Naive thymus-derived CD4-positive, alpha-beta T cell (primary cell): ENCODE measurements around the gene RAVER2. TPM values are rescaled to one million over a fixed set of nuclear protein-coding genes. Genes with fewer than 3 reads are reported as not detected.
"Not testable (repeated sequence)": the region's sequence is repeated elsewhere in the genome, so short reads cannot be mapped to it uniquely, and the experiment has no call there.

Experiments
- ATAC-seq: fragments of 150-1000 bp; cut with Tn5 transposase; 2 replicates; pipeline ENCODE4 v1.10.0; 2021; ENCODE audit warnings: mild to moderate bottlenecking, moderate library complexity
- CTCF ChIA-PET: fragments of 350-600 bp; sonication (Branson Sonifier 250); formaldehyde crosslinking; loops from one replicate; lab custom pipeline; 2021; ENCODE audit warnings: antibody characterized with exemption; lab: Charles Lee
- POLR2A ChIA-PET: fragments of 350-600 bp; sonication (Branson Sonifier 250); formaldehyde crosslinking; loops from one replicate; lab custom pipeline; 2021; ENCODE audit warnings: antibody characterized with exemption, inconsistent platforms; lab: Charles Lee
- DNase-seq, 9 donors: peaks; one replicate each; pipeline versions ENCODE4 v3.0.0 to v3.0.0-alpha.2; 2020 to 2022; ENCODE audit warnings: mixed read lengths in 1 of 9
- H3K27ac ChIP-seq: one replicate; pipeline ENCODE4 v1.7.0; 2013; ENCODE audit warnings: mild to moderate bottlenecking, low read depth, low read length, moderate library complexity
- H3K27me3 ChIP-seq, 2 donors: one replicate each; pipeline ENCODE4 v1.7.0; 2013; ENCODE audit warnings: low read length in 2 of 2, mild to moderate bottlenecking in 2 of 2, moderate library complexity in 2 of 2; ENCODE audit not compliant: control insufficient read depth in 2 of 2, insufficient read depth in 2 of 2
- H3K36me3 ChIP-seq, 3 experiments: 1 replicate in 2 of 3; 2 replicates in 1 of 3; pipeline ENCODE4 v1.7.0; 2013; ENCODE audit warnings: low read length in 3 of 3, mild to moderate bottlenecking in 3 of 3, moderate library complexity in 1 of 3; ENCODE audit not compliant: insufficient read depth in 3 of 3, control insufficient read depth in 2 of 3
- H3K4me1 ChIP-seq, 2 donors: one replicate each; pipeline ENCODE4 v1.7.0; 2013; ENCODE audit warnings: low read length in 2 of 2, mild to moderate bottlenecking in 2 of 2, moderate library complexity in 1 of 2; ENCODE audit not compliant: control insufficient read depth in 2 of 2, insufficient read depth in 2 of 2
- H3K4me3 ChIP-seq: 2 replicates; pipeline ENCODE4 v1.7.0; 2013; ENCODE audit warnings: mild to moderate bottlenecking, low read length
- H3K9me3 ChIP-seq, 3 experiments: 1 replicate in 2 of 3; 2 replicates in 1 of 3; pipeline ENCODE4 v1.7.0; 2013; ENCODE audit warnings: low read length in 3 of 3; ENCODE audit not compliant: control insufficient read depth in 2 of 3
- H3K27ac Mint-ChIP-seq, 9 donors: one replicate each; pipeline ENCODE4 v1.8.0; 2020 to 2022; ENCODE audit warnings: mixed read lengths in 9 of 9, mild to moderate bottlenecking in 8 of 9, moderate library complexity in 5 of 9, inconsistent platforms in 2 of 9
- H3K27me3 Mint-ChIP-seq, 5 donors: one replicate each; pipeline ENCODE4 v1.8.0; 2021 to 2022; ENCODE audit warnings: mixed read lengths in 5 of 5, mild to moderate bottlenecking in 1 of 5
- H3K36me3 Mint-ChIP-seq, 5 donors: one replicate each; pipeline ENCODE4 v1.8.0; 2020 to 2022; ENCODE audit warnings: mixed read lengths in 5 of 5, mild to moderate bottlenecking in 3 of 5, inconsistent platforms in 1 of 5
- H3K4me1 Mint-ChIP-seq, 7 donors: one replicate each; pipeline ENCODE4 v1.8.0; 2020 to 2022; ENCODE audit warnings: mixed read lengths in 7 of 7, mild to moderate bottlenecking in 3 of 7, inconsistent platforms in 1 of 7
- H3K4me3 Mint-ChIP-seq, 10 donors: one replicate each; pipeline ENCODE4 v1.8.0; 2020 to 2022; ENCODE audit warnings: mild to moderate bottlenecking in 10 of 10, mixed read lengths in 10 of 10, moderate library complexity in 6 of 10, inconsistent platforms in 2 of 10
- H3K9me3 Mint-ChIP-seq, 11 donors: one replicate each; pipeline ENCODE4 v1.8.0; 2020 to 2022; ENCODE audit warnings: mixed read lengths in 11 of 11, mild to moderate bottlenecking in 4 of 11, inconsistent platforms in 1 of 11, moderate library complexity in 1 of 11
- intact Hi-C, 2 donors: fragments of 100-400 bp; cut with micrococcal nuclease; formaldehyde crosslinking; loops; one replicate each; pipeline ENCODE4 v1.15.1; 2023
- polyA plus RNA-seq, 2 donors: library from polyadenylated mRNA; unstranded; fragments of 300-500 nt; fragmentation: Illumina TruSeq; gene quantifications; one replicate each; pipeline ENCODE4 v1.2.3, GENCODE V29; 2021
- total RNA-seq, 6 experiments: library from RNA in 5 of 6; stranded (reverse) in 5 of 6; gene quantifications; 1 replicate in 5 of 6; 2 replicates in 1 of 6; pipeline ENCODE4 v1.2.3 and lab custom pipeline; 2021 to 2026

Gene RAVER2
- total and polyA plus RNA-seq, 7 experiments from 2014 or later = 0.29 to 1.9 (median 0.93) TPM

DNA sequence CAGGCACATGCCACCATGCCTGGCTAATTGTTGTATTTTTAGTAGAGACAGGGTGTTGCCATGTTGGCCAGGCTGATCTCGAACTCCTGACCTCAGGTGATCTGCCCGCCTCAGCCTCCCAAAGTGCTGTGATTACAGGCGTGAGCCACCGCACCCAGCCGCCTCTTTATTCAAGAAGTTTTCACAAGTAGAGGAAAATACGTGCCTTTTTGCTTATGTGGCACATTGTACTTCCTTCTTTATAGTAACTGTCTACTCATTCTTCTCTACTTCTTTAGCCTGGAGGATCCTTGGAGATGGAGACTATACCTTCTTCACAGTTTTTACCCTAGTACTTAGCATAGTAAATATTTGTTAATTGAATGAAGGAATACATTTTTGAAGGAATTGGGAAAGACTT is 37.2 kb downstream of the RAVER2 start:
- H3K27ac Mint-ChIP-seq, H3K4me1 Mint-ChIP-seq, H3K4me3 Mint-ChIP-seq, H3K27me3 ChIP-seq, H3K9me3 Mint-ChIP-seq, intact Hi-C loops, DNase-seq, H3K4me3 ChIP-seq, ATAC-seq, H3K27me3 Mint-ChIP-seq, H3K27ac ChIP-seq, CTCF ChIA-PET, H3K36me3 ChIP-seq, POLR2A ChIA-PET, H3K9me3 ChIP-seq, H3K4me1 ChIP-seq: not testable (repeated sequence)
- H3K36me3 Mint-ChIP-seq = peaks cover 0 to 21% (median 11%) of the 10 kb centered on the region in 5 donors

DNA sequence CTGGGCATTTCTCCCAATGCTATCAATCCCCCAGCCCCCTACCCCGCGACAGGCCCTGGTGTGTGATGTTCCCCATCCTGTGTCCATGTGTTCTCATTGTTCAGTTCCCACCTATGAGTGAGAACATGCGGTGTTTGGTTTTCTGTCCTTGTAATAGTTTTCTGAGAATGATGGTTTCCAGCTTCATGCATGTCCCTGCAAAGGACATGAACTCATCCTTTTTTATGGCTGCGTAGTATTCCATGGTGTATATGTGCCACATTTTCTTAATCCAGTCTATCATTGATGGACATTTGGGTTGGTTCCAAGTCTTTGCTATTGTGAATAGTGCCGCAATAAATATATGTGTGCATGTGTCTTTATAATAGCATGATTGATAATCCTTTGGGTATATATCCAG is 38.0 kb downstream of the RAVER2 start:
- H3K9me3 Mint-ChIP-seq, POLR2A ChIA-PET, H3K27me3 Mint-ChIP-seq, H3K4me3 Mint-ChIP-seq, ATAC-seq, H3K27me3 ChIP-seq, H3K27ac ChIP-seq, intact Hi-C loops, H3K4me1 ChIP-seq, H3K36me3 ChIP-seq, DNase-seq, CTCF ChIA-PET, H3K27ac Mint-ChIP-seq, H3K4me3 ChIP-seq, H3K4me1 Mint-ChIP-seq, H3K9me3 ChIP-seq: not testable (repeated sequence)
- H3K36me3 Mint-ChIP-seq = peaks cover 0 to 21% (median 11%) of the 10 kb centered on the region in 5 donors

DNA sequence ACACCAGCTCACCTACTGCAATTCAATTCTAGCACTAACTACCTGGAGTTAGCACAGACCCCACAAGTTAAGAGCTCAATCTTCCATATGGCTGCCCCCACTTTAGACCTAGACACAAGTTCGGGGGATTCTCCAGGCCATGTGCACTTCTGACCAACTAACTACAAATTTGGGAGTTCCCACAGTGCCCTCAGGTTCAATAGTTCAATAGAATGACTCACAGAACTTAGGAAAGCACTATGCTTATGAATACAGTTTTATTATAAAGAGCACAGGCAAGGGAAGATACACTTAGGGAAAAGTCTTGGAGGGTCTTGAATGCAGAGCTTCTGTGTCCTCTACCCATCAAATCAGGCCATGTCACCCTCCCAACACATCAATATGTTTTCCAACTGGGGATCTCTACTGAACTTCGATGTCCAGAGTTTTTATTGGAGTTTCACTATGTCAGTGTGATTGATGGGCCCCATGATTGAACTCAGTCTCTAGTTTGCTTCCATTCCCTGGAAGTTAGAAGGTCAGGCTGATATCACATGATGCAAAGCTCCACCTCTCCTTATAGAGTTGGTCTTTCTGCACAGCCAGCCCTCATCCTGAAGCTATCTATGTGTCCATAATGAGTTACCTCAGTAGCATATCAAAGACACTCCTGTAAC is 46.1 kb downstream of the RAVER2 start:
- CTCF ChIA-PET = no interaction called here

DNA sequence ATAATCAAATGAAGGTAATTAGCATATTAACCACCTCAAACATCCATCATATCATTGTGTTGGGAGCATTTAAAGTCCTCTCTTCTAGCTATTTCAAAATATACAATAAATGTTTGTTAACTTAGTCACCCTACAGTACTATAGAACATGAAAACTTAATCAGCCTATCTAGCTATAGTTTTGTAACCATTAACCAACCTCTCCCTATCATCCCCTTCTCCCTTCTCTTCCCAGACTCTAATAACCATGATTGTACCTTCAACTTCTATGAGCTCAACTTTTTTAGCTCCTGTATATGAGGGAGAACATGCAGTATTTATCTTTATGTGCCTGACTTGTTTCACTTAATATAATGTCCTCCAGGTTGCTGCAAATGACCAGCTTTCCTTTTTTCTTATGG is 54.0 kb downstream of the RAVER2 start:
- DNase-seq (no peak), ATAC-seq (no peak)
- intact Hi-C loops = no loop called here
- Mint-ChIP-seq H3K27ac (no peak overlapping the region), H3K4me3 (no peak overlapping the region), H3K9me3 (peaks cover 0 to 7% (median 0%) of the 10 kb centered on the region in 11 donors), H3K36me3 (peaks cover 0 to 8% (median 0%) of the 10 kb centered on the region in 5 donors), H3K27me3 (peaks cover 0 to 5% (median 0%) of the 10 kb centered on the region in 5 donors), H3K4me1 (peaks cover 0 to under 1% (median 0%) of the 10 kb centered on the region in 7 donors)
- no peaks in the 10 kb centered on the region for H3K9me3 ChIP-seq
- POLR2A ChIA-PET = no interaction called here
- H3K4me3 ChIP-seq = no peak overlapping the region
- H3K36me3 ChIP-seq = no peaks in the 10 kb centered on the region
- H3K27me3 ChIP-seq = no peaks in the 10 kb centered on the region
- no peaks in the 10 kb centered on the region for H3K4me1 ChIP-seq
- no peak overlapping the region for H3K27ac ChIP-seq
- CTCF ChIA-PET = interaction anchor here (1.4 kb wide), 1 partner anchor 276 kb away, joined by 4 read pairs; no protein-coding TSS in a partner anchor

More for the DNA sequence above, 46.1 kb downstream of the RAVER2 start:
- no peak overlapping the region for H3K4me3 Mint-ChIP-seq
- ATAC-seq (no peak), DNase-seq (no peak)
- Histone ChIP-seq H3K36me3 (no peaks in the 10 kb centered on the region), H3K4me3 (no peak overlapping the region), H3K27me3 (no peaks in the 10 kb centered on the region), H3K27ac (no peak overlapping the region), H3K9me3 (peaks cover 0 to 6% (median 0%) of the 10 kb centered on the region in 3 experiments), H3K4me1 (no peaks in the 10 kb centered on the region)
- H3K4me1 Mint-ChIP-seq = no peaks in the 10 kb centered on the region
- intact Hi-C loops = no loop called here
- H3K9me3 Mint-ChIP-seq = peaks cover 0 to 31% (median 16%) of the 10 kb centered on the region in 11 donors
- H3K36me3 Mint-ChIP-seq = peaks cover 0 to 26% (median 22%) of the 10 kb centered on the region in 5 donors
- POLR2A ChIA-PET = no interaction called here
- H3K27ac Mint-ChIP-seq = no peak overlapping the region
- peaks cover 0 to 4% (median 0%) of the 10 kb centered on the region in 5 donors for H3K27me3 Mint-ChIP-seq

DNA sequence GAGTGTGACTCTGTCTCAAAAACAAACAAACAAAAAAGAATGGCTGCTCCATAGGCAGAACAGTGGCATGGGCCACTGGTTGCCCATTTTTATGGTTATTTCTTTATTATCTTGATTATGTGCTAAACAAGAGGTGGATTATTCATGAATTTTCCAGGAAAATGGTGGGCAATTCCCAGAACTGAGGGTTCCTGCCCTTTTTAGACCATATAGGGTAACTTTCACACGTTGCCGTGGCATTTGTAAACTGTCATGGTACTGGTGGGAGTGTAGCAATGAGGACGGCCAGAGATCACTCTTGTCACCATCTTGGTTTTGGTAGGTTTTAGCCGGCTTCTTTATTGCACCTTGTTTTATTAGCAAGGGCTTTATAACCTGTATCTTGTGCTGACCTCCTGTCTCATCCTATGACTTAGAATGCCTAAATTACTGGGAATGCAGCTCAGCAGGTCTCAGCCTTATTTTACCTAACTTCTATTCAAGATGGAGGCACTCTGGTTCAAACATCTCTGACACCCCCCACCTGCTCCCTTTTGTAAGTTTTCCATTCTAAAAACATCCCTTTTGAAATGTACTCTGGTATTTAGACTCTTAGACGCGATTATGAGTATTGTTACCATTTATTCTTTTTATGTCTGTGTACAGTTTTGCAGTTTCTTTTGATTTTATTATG is 57.1 kb downstream of the RAVER2 start:
- no peak overlapping the region for H3K4me3 Mint-ChIP-seq
- peaks cover 0 to 7% (median 0%) of the 10 kb centered on the region in 5 donors for H3K27me3 Mint-ChIP-seq
- Histone ChIP-seq H3K36me3 (no peaks in the 10 kb centered on the region), H3K4me3 (no peak overlapping the region), H3K27me3 (no peaks in the 10 kb centered on the region), H3K27ac (no peak overlapping the region), H3K9me3 (no peaks in the 10 kb centered on the region), H3K4me1 (no peaks in the 10 kb centered on the region)
- DNase-seq = no peak
- H3K4me1 Mint-ChIP-seq = peaks cover 0 to 1% (median 0%) of the 10 kb centered on the region in 7 donors
- intact Hi-C loops = no loop called here
- peaks cover 0 to 11% (median 0%) of the 10 kb centered on the region in 5 donors for H3K36me3 Mint-ChIP-seq
- ATAC-seq = no peak
- H3K27ac Mint-ChIP-seq = no peak overlapping the region
- ChIA-PET CTCF (no interaction called here), POLR2A (no interaction called here)
- H3K9me3 Mint-ChIP-seq = peaks cover 0 to 7% (median 0%) of the 10 kb centered on the region in 11 donors

DNA sequence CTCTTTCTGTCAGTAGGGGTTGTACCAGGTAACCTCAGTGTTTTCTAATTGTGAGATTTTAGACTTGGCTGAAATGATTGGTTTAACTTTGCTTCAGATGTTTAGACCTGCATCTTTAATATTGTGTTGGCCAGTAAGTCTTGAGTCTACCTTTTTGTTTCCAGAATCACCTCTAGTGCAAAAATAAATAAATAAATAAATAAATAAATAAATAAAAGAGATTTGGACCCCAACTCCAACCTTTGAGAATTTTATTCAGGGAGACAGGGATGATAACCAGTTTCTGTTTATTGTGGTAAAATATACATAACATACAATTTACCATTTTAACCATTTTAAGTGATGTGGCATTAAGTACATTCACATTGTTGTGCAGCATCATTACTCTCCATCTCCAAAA is 64.4 kb downstream of the RAVER2 start:
- no peak overlapping the region for H3K4me3 ChIP-seq
- POLR2A ChIA-PET = no interaction called here
- ATAC-seq = no peak
- Mint-ChIP-seq H3K9me3 (no peaks in the 10 kb centered on the region), H3K27ac (no peak overlapping the region), H3K36me3 (peaks cover 0 to 5% (median 0%) of the 10 kb centered on the region in 5 donors), H3K4me3 (no peak overlapping the region), H3K4me1 (no peaks in the 10 kb centered on the region), H3K27me3 (peaks cover 0 to 2% (median 0%) of the 10 kb centered on the region in 5 donors)
- H3K36me3 ChIP-seq = no peaks in the 10 kb centered on the region
- intact Hi-C loops = no loop called here
- no peaks in the 10 kb centered on the region for H3K4me1 ChIP-seq
- CTCF ChIA-PET = no interaction called here
- no peak for DNase-seq
- H3K27ac ChIP-seq = no peak overlapping the region
- no peaks in the 10 kb centered on the region for H3K9me3 ChIP-seq
- H3K27me3 ChIP-seq = no peaks in the 10 kb centered on the region
